ENCODE measurements around the gene SUCLG2.
"Not testable (repeated sequence)": the region's sequence is repeated elsewhere in the genome, so short reads cannot be mapped to it uniquely, and the experiment has no call there.

SUCLG2 gene

DNA sequence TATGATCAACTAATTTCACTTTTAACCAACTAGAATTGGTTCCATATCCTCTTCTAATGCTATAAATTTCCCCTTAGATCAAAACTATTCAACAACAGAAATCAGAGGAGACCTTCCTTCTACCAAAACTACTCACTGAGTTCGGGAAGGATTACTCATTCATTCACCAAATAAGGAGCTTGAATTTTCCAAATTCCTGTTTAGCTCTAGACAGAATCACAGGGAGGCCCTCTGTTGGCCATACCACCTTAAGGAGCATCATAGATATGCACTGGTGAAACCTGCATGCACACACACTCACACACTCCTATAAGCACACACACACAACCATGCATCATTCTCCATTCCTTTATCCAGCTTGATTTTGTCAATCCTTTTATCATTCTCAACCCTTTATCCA is 49.0 kb downstream of the SUCLG2 start:
- peak; percentile 23 for DNase-seq

- no peak for DNase-seq
Observed at GRCh38 chr3:67602816-67603215, 51.6 kb downstream of the SUCLG2 start.

- DNase-seq: peak; percentile 11
Observed at GRCh38 chr3:67601919-67602608, 52.3 kb downstream of the SUCLG2 start.

GRCh38 chr3:67601385-67601784 is 53.0 kb downstream of the SUCLG2 start:
- DNase-seq: no peak

DNA sequence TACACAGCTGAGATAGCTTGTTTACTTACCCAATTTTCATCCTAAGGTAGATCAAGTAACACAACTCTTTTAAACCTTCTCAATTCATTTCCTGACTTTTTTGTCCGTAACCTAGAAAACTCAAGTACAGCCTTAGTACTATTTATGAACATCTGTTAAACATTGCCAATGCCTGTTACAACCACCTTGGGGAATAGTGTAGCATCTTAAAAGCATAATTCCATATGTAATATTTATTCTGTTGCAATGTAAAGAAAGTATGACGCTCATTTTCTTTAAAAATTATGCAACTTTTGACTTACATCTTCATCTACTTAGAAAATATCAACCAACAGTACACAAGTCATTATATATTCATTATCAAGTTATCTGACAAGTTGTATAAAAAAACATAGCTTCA is 54.6 kb downstream of the SUCLG2 start:
- DNase-seq: no peak

DNA sequence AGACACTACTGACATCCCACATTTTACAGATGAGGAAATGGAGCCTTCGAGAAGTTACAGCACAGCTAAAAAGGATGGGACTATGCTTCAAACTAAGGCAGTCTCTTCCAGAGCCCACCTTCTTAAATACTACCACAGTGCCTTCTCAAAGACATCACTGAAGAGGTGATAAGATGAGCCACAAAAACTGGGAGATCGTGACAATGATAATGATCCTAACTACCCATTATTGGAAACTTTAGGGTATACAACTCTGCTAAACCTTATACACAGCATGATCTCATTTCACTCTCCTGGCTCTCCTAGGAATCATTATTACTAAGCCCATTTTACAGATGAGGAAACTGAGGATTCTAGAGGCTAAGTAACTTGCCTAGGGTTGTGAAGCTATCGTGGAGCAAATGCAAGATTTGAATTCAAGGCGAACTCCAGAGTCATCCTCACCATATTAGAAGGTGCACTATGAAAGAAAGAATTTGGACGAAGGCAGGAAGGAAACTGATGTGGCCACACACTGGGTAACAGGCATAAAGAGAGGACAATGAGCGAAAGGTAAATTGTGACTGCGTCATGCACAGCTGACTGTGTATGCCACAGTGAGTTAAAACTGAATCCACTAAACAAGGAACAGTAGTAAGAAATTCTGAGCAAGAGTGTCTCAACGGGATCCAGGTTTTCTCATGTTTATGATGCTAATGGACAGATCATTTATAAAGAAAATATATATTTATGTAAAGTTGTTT is 55.4 kb downstream of the SUCLG2 start:
- no peak for DNase-seq

- no peak for DNase-seq
Observed at GRCh38 chr3:67595424-67595823, 59.0 kb downstream of the SUCLG2 start.

GRCh38 chr3:67593761-67594234 is 60.6 kb downstream of the SUCLG2 start:
- peak; percentile 10 for DNase-seq

DNA sequence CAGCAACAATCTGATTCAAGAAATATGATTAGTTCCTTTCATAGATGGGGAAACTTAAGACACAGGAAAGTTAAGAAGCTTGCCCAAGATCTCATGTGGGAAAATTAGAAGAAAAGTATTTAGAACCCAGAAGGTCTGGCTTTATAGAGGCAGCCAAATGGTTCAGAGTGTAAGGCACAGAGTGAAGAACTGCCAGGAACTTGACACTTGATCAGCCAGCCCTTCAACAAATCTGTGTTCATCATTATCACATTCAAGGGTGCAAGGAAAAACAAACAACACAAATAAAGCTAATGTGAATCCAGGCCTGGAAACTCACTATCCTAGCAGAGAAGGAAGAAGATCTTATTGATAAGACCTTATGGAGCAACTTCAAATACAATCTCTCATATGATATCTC is 62.4 kb downstream of the SUCLG2 start:
- no peak for DNase-seq

DNA sequence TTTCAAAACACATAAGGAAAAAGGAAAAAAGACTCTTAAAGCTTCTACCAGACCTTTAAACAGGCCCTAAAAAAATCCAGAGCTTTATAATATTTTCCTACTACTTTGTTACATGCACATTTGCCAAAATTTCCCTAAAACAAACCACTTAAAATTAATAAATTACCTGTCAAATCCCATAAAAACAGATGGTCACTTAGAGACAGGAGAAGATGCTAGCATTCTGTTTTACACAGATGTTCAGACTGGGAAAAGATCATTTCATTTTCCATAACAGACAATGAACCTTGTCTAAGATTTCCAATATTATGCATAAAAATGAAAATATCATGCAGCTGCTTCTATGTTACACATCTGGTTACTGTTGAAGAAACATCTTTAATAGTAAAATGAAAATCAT is 66.6 kb downstream of the SUCLG2 start:
- no peak for DNase-seq

DNA sequence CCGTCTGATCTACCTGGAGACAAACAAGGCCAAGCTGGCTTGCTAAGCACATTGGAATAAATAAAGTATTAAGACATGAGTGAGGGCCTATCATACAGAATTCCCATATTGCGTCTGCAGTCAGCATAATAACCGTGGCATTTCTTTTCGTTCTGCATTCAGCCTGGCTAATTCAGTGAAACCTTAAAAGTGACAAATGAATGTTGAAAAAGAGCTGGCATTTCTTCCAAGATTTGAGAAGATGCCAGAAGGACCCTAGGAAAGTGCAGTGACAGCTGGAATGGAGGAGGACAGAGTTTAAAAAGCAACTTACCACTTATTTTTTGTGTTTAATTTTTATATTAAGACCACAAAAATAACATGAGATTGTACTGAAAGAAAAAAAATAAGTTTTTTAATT is 67.1 kb downstream of the SUCLG2 start:
- DNase-seq: no peak

DNA sequence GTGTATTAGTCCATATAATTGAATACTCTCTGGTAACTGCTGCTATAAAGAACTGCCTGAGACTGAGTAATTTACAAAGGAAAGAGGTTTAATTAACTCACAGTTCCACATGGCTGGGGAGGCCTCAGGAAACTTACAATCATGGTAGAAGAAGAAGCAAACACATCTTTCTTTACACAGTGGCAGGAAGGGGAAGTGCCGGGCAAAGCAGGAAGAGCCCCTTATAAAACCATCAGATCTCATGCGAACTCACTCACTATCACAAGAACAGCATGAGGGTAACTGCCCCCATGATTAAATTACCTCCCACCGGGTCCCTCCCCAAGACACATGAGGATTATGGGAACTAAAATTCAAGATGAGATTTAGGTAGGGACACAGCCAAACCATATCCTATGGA is 69.8 kb downstream of the SUCLG2 start:
- DNase-seq: not testable (repeated sequence)

- DNase-seq: no peak
Observed at GRCh38 chr3:67580430-67581000, 73.9 kb downstream of the SUCLG2 start.

DNA sequence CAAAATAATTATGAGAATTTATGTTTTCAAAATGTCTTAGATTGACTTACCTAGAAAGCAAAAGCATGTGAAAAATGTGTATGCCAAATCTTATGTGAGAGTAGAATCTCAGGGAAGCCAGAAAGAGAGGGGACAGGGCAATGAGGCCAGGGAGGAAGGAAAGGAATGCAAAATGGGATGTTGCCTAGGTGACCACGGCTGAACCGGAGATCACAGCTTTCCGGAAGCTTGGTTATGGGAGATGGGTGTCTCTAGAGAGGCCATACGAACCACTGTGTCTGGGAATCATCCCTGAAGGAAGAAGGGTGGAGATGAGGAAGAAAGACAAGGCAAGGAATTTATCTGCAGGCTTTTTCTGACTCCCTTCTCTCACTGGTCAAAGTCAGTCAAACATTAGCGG is 76.0 kb downstream of the SUCLG2 start:
- DNase-seq: no peak

- DNase-seq: no peak
Observed at GRCh38 chr3:67576441-67576840, 78.0 kb downstream of the SUCLG2 start.

DNA sequence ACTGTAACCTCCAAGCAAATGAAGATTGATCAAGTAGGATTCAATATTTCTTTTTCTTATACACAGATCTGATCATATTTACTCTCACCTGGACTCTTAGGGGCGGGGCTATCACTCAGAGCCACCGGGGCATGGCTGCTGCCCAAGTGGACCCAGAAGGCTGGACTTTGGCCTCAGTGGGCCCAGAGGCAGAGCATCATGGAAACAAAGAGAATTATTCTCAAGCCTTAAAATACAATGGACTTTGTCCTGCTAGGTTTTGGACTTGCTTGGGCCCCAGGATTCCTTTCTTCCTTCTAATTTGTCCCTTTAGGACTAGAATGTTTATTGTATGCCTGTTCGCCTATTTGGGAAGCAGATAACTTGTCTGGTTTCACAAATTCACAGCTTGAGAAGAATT is 85.1 kb downstream of the SUCLG2 start:
- DNase-seq: no peak

DNA sequence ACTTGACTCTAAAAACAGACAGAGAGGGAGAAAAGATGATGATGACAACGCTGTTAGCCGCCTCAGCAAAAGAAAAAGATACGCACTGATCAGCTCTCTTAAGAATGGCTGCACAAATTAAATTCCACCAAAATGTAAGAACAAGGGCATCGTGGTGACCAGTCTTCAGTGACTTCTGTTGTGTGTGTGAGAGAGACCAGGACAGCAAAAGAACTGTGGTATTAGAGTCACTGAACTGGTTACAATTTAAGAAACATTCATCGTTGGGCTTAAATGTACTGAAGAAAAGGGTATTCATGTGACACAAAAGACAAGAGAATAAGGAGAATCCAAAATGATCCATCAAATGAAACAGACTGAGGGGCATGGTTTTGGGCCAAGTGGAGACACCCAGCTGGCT is 86.5 kb downstream of the SUCLG2 start:
- no peak for DNase-seq

- no peak for DNase-seq
Observed at GRCh38 chr3:67564973-67565372, 89.4 kb downstream of the SUCLG2 start.

GRCh38 chr3:67564008-67564407 is 90.4 kb downstream of the SUCLG2 start:
- DNase-seq: no peak

DNA sequence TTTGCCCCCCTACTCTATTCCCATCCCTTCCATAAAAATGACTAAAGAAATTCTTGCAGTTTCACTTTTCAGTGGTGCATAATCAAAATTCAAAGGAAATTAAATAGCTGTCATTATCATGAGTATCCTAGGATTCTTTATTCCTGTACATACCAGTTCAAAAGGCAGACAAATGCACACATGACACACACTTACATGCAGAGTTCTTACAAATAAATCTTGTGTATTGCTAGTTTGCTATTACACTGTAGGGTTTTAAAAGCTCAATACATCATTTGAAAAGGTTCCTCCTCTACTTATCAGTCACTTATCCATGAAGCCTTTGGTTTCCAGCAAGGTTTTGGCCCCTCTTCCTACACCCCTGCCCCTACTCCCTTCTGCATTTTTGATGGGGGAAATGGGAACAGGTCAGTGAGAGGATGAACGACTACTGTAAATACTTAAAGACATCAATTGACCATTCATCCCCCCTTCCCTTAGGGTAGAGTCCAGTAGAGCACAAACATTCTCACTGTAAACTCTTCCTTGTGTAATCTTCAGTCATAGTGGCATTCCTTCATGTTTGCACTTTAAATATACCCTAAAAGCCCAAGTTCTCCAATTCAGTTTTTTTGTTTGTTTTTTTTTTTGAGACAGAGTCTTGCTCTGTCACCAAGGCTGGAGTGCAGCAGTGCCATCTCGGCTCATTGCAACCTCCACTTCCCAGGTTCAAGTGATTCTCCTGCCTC is 92.6 kb downstream of the SUCLG2 start:
- DNase-seq: no peak

GRCh38 chr3:67561266-67561665 is 93.1 kb downstream of the SUCLG2 start:
- no peak for DNase-seq

- DNase-seq: no peak
Observed at GRCh38 chr3:67559029-67559605, 95.3 kb downstream of the SUCLG2 start.

- no peak for DNase-seq
Observed at GRCh38 chr3:67558426-67558825, 96.0 kb downstream of the SUCLG2 start.

All from stimulated activated CD4-positive, alpha-beta T cell treated with anti-CD3 and anti-CD28 coated beads, Interleukin-15, amount 100 ng/mL, for 24 hours (primary cell).